ENCODE measurements around the gene RPL11. TPM values are rescaled to one million over a fixed set of nuclear protein-coding genes. Genes with fewer than 3 reads are reported as not detected.
"Not testable (repeated sequence)": the region's sequence is repeated elsewhere in the genome, so short reads cannot be mapped to it uniquely, and the experiment has no call there.

The RPL11 gene
- total RNA-seq, 1 donor: 592 TPM

GRCh38 chr1:23648576-23648975 is 43.0 kb upstream of the RPL11 start:
- TF ChIP-seq CTCF (IDR thresholded peaks at IDR 0.05; ENCODE audit: insufficient read depth, low read depth, low read length): no peak
- no peak for DNase-seq (ENCODE audit: low read depth)
- no peak overlapping the region for H3K4me3 ChIP-seq (ENCODE audit: low read depth, low read length)

GRCh38 chr1:23649157-23649556 is 42.4 kb upstream of the RPL11 start:
- H3K4me3 ChIP-seq (ENCODE audit: low read depth, low read length); DNase-seq (ENCODE audit: low read depth): not testable (repeated sequence)

GRCh38 chr1:23650344-23650990 is 41.1 kb upstream of the RPL11 start:
- DNase-seq (ENCODE audit: low read depth): no peak
- TF ChIP-seq CTCF (IDR thresholded peaks at IDR 0.05; ENCODE audit: insufficient read depth, low read depth, low read length): no peak
- H3K4me3 ChIP-seq (ENCODE audit: low read depth, low read length): no peak overlapping the region

GRCh38 chr1:23651069-23651808 is 40.4 kb upstream of the RPL11 start:
- H3K4me3 ChIP-seq (ENCODE audit: low read depth, low read length): no peak overlapping the region
- DNase-seq (ENCODE audit: low read depth): peak; percentile 74
- no peak for TF ChIP-seq CTCF (IDR thresholded peaks at IDR 0.05; ENCODE audit: insufficient read depth, low read depth, low read length)

GRCh38 chr1:23657659-23658275 is 33.8 kb upstream of the RPL11 start:
- peak; percentile 41 for DNase-seq (ENCODE audit: low read depth)
- TF ChIP-seq CTCF (IDR thresholded peaks at IDR 0.05; ENCODE audit: insufficient read depth, low read depth, low read length): peak; percentile 99
- no peak overlapping the region for H3K4me3 ChIP-seq (ENCODE audit: low read depth, low read length)

- no peak overlapping the region for H3K4me3 ChIP-seq (ENCODE audit: low read depth, low read length)
- TF ChIP-seq CTCF (IDR thresholded peaks at IDR 0.05; ENCODE audit: insufficient read depth, low read depth, low read length): no peak
- no peak for DNase-seq (ENCODE audit: low read depth)
Measured at GRCh38 chr1:23660671-23661070, 30.9 kb upstream of the RPL11 start.

- no peak overlapping the region for H3K4me3 ChIP-seq (ENCODE audit: low read depth, low read length)
- DNase-seq (ENCODE audit: low read depth): no peak
- no peak for TF ChIP-seq CTCF (IDR thresholded peaks at IDR 0.05; ENCODE audit: insufficient read depth, low read depth, low read length)
Measured at GRCh38 chr1:23661887-23662286, 29.7 kb upstream of the RPL11 start.

Data from fibroblast of villous mesenchyme (primary cell).